ENCODE measurements around the gene GTF2F1. TPM values are rescaled to one million over a fixed set of nuclear protein-coding genes. Genes with fewer than 3 reads are reported as not detected.
"Not testable (repeated sequence)": the region's sequence is repeated elsewhere in the genome, so short reads cannot be mapped to it uniquely, and the experiment has no call there.

The GTF2F1 gene
- total and polyA plus RNA-seq, 10 of the 15 experiments (the other 5 are each of a cell fraction or from before 2014, with no cell fraction given): 4.5 to 61.7 (median 48.5) TPM

DNA sequence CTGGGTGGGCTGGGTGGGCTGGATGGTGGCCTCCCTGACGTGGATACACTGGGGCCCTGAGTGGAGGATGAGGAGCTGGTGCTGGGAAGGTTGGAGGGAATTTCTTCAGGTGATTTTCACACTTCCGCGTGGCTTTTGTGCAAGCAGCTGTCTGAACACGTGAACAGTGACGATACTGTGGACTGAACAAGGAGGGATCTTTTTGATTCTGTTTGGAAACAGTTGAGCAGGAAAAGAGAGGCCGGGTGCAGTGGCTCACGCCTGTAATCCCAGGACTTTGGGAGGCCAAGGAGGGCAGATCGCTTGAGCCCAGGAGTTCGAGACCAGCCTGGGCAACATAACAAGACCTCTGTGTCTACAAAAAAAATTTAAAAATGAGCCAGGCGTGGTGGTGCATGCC lies 9.1 kb upstream of the GTF2F1 start (continued):
- TF ChIP-seq POU2F2 (IDR thresholded peaks at IDR 0.05; ENCODE audit: borderline replicate concordance, low read depth, low read length): no peak

DNA sequence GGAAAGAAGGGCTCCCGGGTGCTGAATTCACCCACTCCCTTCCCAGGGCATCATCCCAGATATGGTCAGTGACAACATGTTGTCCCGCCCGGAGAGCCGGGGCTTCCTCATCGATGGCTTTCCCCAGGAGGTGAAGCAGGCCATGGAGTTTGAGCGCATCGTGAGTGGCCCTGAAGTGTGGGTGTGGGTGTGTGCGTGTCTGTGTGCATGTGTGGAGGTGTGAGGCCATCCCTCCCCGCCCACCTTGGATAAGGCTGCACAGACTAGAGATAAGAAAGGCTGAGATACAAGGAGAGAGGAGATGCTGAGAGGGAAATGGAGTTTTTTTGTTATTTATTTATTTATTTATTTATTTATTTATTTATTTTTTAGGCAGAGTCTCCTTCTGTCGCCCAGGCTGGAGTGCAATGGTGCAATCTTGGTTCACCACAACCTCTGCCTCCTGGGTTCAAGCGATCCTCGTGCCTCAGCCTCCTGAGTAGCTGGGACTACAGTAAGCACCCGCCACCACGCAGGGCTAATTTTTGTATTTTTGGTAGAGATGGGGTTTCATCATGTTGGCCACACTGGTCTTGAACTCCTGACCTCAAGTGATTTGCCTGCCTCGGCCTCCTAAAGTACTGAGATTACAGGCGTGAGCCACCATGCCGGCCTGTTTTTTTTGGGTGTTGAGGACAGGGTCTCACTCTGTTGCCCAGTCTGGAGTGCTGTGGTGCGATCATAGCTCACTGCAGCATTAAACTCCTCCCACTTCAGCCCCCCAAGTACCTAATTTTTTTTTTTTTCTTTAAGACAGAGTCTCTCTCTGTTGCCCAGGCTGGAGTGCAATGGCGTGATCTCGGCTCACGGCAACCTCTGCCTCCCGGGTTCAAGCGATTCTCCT lies 7.3 kb upstream of the GTF2F1 start:
- H3K27ac ChIP-seq (ENCODE audit: control insufficient read depth, insufficient read depth); SMC1A ChIA-PET (ENCODE audit: uncharacterized antibody, unreplicated experiment); H3K36me3 ChIP-seq (ENCODE audit: control insufficient read depth in 2 of 2, insufficient read depth in 2 of 2, low read length in 1 of 2); in situ Hi-C loops (cut with MboI); H3K9me3 ChIP-seq (replicated peaks; ENCODE audit: control insufficient read depth, insufficient read depth, low read length); H3K4me2 ChIP-seq (ENCODE audit: control insufficient read depth, insufficient read depth); DNase-seq (ENCODE audit: low read depth, low spot score); H3K4me3 ChIP-seq; H2AFZ ChIP-seq (ENCODE audit: control insufficient read depth, low read depth, low read length); H4K20me1 ChIP-seq (ENCODE audit: control insufficient read depth, insufficient read depth); H3K4me1 ChIP-seq (ENCODE audit: control insufficient read depth, insufficient read depth, low read length); POLR2A ChIA-PET; FAIRE-seq; H3K27me3 ChIP-seq (replicated peaks in 1 of 2; ENCODE audit: control insufficient read depth in 2 of 2, insufficient read depth in 2 of 2, low read length in 1 of 2); H3K9ac ChIP-seq (ENCODE audit: control insufficient read depth, insufficient read depth, low read length); intact Hi-C loops (cut with micrococcal nuclease; ENCODE audit: unreplicated experiment); CTCF ChIA-PET; ATAC-seq; RAD21 ChIA-PET (ENCODE audit: unreplicated experiment); H3K79me2 ChIP-seq (ENCODE audit: control insufficient read depth, insufficient read depth, low read length); BruUV-seq (replicated peaks): not testable (repeated sequence)
- WGBS (ENCODE audit: insufficient coverage, insufficient replicate concordance, low lambda C conversion rate, missing lambda C conversion rate): 65% methylated on average over 23 of the region's 23 CpGs

DNA sequence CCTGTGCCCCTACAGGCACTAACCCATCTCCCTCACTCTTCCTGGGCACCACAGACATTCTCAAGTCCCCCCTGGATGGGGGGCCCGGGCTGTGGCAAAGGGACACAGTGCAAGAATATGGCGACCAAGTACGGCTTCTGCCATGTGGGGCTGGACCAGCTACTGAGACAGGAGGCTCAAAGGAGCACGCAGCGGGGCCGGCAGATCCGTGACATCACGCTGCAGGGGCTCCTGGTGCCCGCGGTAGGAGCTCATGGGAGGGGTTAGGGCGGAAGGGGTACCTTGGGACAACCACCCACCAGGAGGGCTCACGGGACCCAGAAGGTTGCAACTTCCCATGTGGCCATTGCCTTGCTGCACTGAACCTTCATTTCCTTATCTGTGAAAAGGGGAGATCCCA lies 3.3 kb upstream of the GTF2F1 start:
- RAD21 ChIA-PET (ENCODE audit: unreplicated experiment): no interaction called here
- H3K9ac ChIP-seq (ENCODE audit: control insufficient read depth, insufficient read depth, low read length): no peak overlapping the region
- BruUV-seq (replicated peaks): no TSS peak
- no peaks in the 10 kb centered on the region for H3K9me3 ChIP-seq (replicated peaks; ENCODE audit: control insufficient read depth, insufficient read depth, low read length)
- SMC1A ChIA-PET (ENCODE audit: uncharacterized antibody, unreplicated experiment): no interaction called here
- no peak for FAIRE-seq
- no peak overlapping the region for H3K27ac ChIP-seq (ENCODE audit: control insufficient read depth, insufficient read depth)
- no peak overlapping the region for H3K4me2 ChIP-seq (ENCODE audit: control insufficient read depth, insufficient read depth)
- ATAC-seq: no peak
- no peak for DNase-seq (ENCODE audit: low read depth, low spot score)
- in situ Hi-C loops (cut with MboI): no loop called here
- no peak overlapping the region for H2AFZ ChIP-seq (ENCODE audit: control insufficient read depth, low read depth, low read length)
- peaks cover 11% of the 10 kb centered on the region for H3K4me1 ChIP-seq (ENCODE audit: control insufficient read depth, insufficient read depth, low read length)
- WGBS (ENCODE audit: insufficient coverage, insufficient replicate concordance, low lambda C conversion rate, missing lambda C conversion rate): 90% methylated on average over 12 of the region's 12 CpGs
- no peaks in the 10 kb centered on the region for H4K20me1 ChIP-seq (ENCODE audit: control insufficient read depth, insufficient read depth)
- H3K79me2 ChIP-seq (ENCODE audit: control insufficient read depth, insufficient read depth, low read length): peaks cover 19% of the 10 kb centered on the region
- peaks cover 0 to 3% of the 10 kb centered on the region in 2 experiments; a peak in 1 of 4 replicates for H3K36me3 ChIP-seq (ENCODE audit: control insufficient read depth in 2 of 2, insufficient read depth in 2 of 2, low read length in 1 of 2)
- no peaks in the 10 kb centered on the region for H3K27me3 ChIP-seq (replicated peaks in 1 of 2; ENCODE audit: control insufficient read depth in 2 of 2, insufficient read depth in 2 of 2, low read length in 1 of 2)
- POLR2A ChIA-PET: no interaction called here
- intact Hi-C loops (cut with micrococcal nuclease; ENCODE audit: unreplicated experiment): loop anchor here (10.0 kb wide), 1 partner anchor 108 kb away; the partner anchor contains the start of gene TUBB4A
- no peak overlapping the region for H3K4me3 ChIP-seq
- CTCF ChIA-PET: no interaction called here
- TF ChIP-seq FOS (IDR thresholded peaks at IDR 0.05; ENCODE audit: borderline replicate concordance, extremely low read depth, insufficient read length) (no peak), NFYA (IDR thresholded peaks at IDR 0.05; ENCODE audit: borderline replicate concordance, low read depth, low read length) (no peak), JUNB (IDR thresholded peaks at IDR 0.05) (no peak), POU2F2 (IDR thresholded peaks at IDR 0.05; ENCODE audit: borderline replicate concordance, low read depth, low read length) (no peak), MEF2B (IDR thresholded peaks at IDR 0.05; ENCODE audit: partially characterized antibody, poor library complexity, severe bottlenecking) (no peak), NR2C1 (IDR thresholded peaks at IDR 0.05) (no peak), STAT1 (conservative IDR thresholded peaks at IDR 0.05) (no peak), CBX3 (IDR thresholded peaks at IDR 0.05; ENCODE audit: borderline replicate concordance, low read depth) (no peak), ZNF384 (IDR thresholded peaks at IDR 0.05; ENCODE audit: borderline replicate concordance, low read depth, low read length) (no peak), MEF2A (IDR thresholded peaks at IDR 0.05; ENCODE audit: insufficient read depth, low read depth, low read length) (no peak), DPF2 (IDR thresholded peaks at IDR 0.05) (no peak), BCL11A (IDR thresholded peaks at IDR 0.05; ENCODE audit: low read depth, low read length) (no peak)
- TF ChIP-seq, protein P1, sequence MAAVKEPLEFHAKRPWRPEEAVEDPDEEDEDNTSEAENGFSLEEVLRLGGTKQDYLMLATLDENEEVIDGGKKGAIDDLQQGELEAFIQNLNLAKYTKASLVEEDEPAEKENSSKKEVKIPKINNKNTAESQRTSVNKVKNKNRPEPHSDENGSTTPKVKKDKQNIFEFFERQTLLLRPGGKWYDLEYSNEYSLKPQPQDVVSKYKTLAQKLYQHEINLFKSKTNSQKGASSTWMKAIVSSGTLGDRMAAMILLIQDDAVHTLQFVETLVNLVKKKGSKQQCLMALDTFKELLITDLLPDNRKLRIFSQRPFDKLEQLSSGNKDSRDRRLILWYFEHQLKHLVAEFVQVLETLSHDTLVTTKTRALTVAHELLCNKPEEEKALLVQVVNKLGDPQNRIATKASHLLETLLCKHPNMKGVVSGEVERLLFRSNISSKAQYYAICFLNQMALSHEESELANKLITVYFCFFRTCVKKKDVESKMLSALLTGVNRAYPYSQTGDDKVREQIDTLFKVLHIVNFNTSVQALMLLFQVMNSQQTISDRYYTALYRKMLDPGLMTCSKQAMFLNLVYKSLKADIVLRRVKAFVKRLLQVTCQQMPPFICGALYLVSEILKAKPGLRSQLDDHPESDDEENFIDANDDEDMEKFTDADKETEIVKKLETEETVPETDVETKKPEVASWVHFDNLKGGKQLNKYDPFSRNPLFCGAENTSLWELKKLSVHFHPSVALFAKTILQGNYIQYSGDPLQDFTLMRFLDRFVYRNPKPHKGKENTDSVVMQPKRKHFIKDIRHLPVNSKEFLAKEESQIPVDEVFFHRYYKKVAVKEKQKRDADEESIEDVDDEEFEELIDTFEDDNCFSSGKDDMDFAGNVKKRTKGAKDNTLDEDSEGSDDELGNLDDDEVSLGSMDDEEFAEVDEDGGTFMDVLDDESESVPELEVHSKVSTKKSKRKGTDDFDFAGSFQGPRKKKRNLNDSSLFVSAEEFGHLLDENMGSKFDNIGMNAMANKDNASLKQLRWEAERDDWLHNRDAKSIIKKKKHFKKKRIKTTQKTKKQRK (IDR thresholded peaks at IDR 0.05; ENCODE audit: low read depth, low read length): no peak
